ENCODE measurements around the gene NUDCD2. TPM values are rescaled to one million over a fixed set of nuclear protein-coding genes. Genes with fewer than 3 reads are reported as not detected.

NUDCD2 gene, protein sequence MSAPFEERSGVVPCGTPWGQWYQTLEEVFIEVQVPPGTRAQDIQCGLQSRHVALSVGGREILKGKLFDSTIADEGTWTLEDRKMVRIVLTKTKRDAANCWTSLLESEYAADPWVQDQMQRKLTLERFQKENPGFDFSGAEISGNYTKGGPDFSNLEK
- 3.6 and 5.5 TPM in 2 replicates for total RNA-seq

DNA sequence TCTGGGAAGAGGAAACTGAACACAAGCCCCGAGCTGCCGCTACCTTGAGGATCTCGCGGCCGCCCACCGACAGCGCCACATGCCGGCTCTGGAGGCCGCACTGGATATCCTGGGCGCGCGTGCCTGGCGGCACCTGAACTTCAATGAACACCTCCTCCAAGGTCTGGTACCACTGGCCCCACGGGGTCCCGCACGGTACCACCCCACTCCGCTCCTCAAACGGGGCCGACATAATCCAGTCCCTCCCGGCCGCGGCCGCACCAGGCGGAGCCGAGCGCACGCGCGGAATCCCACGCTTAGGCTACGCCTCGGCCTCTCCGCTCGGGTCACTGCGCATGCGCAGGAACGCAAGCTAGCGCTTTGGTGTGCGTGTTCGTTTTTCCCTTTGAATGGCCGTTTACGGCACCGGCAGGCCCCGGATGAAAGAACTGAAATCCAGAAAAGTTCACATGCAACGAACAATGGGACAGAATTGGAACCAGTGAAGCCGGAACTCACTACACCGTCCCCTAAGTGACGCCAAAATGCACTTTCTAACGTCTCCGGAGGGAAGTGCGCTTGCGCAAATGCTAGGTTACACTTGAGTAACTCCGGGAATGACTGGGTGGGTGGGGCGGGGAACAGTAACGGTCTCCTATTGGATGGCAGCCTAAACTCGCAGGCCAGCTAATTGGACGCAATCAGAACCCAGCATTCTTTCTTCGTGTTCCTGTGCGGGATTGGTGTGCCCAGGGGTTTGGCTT, at the start of gene NUDCD2:
Gene NUDCD2 (minus strand): TSS at position 284 of the 743 bp plus-strand sequence. CDS start 52 bp downstream, at position 232.

DNA sequence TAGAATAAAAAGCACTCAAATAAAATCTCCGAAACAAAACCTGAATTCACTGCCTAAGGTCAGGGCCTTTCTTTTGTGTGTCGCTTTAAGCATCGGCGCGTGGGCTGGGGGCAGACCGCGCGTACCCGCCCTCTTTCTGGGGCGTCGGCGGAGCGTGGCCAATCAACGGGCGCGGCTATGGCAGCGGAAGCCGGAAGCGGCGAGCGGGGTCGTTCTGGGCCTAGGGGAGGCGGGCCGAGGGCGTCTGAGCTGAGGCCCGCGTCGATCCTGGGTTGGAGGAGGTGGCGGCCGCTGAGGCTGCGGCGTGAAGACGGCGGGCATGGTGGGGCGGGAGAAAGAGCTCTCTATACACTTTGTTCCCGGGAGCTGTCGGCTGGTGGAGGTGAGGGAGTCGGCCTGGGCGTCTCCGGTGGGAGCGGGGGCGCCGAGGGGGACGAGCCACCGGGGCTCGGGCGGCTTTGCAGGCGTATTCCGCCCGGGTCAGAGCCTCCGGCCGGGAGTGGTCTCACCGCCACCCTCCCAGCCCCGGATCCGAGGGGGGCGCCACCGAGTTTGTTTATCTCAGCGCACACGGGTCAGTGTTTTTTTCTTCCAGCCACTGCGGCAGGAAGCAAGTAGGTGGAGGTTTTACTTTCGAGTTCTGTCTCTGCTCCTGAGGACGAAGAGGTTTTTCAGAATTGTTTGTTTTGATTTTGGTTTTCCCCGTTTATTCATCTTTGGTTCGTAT, 45.6 kb upstream of the NUDCD2 start, which contains the start of gene MAT2B:
Gene MAT2B (plus strand): TSS at position 252 of the 727 bp plus-strand sequence. CDS start 68 bp downstream, at position 320.

DNA sequence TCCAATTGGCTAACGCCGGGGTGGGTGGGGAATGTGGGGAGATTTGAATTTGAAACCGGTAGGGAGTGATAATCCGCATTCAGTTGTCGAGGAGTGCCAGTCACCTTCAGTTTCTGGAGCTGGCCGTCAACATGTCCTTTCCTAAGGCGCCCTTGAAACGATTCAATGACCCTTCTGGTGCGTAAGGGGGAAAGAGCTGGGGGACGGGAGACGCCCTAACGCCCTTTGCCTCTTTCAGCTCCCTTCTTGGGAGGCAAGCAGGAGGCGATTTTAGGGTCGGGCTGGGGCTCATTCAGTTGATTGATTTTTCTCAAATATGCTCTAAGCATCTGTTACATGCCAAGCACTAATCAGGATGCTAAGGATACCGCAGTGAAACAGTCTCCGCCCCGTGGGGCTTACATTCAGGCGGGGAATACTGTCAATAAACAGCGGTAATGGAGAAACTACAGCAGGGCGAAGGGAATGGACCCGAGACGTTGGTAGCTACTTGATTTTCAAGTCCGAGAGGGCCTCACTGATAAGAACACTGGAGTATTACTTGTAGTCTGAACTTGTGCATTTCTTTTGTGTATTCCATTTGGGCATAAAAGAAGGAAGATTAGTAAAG, 765 bp upstream of the NUDCD2 start, which contains the start of gene HMMR:
Gene HMMR (plus strand): TSS at position 71 of the 610 bp plus-strand sequence. CDS start 61 bp downstream, at position 132.

DNA sequence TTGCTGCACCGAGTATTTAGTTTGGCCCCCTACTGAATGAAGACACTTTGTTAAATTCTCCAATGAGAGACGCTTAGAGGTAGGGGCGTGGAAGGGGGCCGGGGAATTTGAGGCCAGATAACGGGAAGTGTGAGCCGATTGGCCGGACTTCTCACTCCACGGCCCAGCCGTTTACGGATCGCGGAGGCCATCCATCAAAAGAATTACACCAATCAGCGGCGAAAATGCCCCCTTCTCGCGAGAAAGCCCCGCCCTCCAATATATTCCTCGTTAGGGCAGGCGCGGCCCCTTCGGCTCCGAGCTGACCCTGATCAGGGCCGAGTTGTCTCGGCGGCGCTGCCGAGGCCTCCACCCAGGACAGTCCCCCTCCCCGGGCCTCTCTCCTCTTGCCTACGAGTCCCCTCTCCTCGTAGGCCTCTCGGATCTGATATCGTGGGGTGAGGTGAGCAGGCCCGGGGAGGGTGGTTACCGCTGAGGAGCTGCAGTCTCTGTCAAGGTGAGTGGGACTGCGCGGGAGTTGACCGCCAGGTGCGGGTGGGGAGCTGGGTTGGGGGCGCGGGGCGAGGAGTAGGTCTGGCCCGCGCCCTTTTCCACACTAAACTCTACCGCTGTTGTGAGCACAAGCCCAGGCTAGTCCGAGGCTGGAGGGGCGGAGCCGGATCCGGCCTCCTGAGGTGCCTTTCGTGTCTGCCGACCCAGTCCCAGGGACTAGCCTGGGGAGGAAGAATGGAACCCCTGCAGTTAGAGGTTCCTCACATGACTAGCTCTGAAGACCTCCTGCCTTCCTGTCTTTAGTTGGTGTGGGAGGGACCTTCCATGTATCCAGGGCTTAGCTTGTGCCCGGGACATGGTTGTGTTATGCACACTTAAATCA, 22.4 kb downstream of the NUDCD2 start, which contains the start of gene CCNG1:
Gene CCNG1 (plus strand): TSS at position 287 of the 874 bp plus-strand sequence. CDS start 1,662 bp downstream, outside the sequence.

Other genes with a start within 250 kb of the NUDCD2 start
- gene CCNG1, start 22.5 kb downstream of the NUDCD2 start, total RNA-seq, result 506 and 507 TPM in 2 replicates
- 3.1 and 61.5 TPM in 2 replicates for gene HMMR, start 530 bp upstream of the NUDCD2 start, total RNA-seq
- 90.3 and 135 TPM in 2 replicates for gene MAT2B, start 45.5 kb upstream of the NUDCD2 start, total RNA-seq

All from smooth muscle cell of trachea (primary cell).